H9 (cell line): Measurements from ENCODE around the gene AGBL4. TPM values are rescaled to one million over a fixed set of nuclear protein-coding genes. Genes with fewer than 3 reads are reported as not detected.

Source experiments
- DNase-seq: peaks from one replicate; pipeline ENCODE4 v3.0.0-alpha.2; 2017
- H2AFZ ChIP-seq: one replicate; pipeline ENCODE4 v1.6.1; 2013; ENCODE audit warnings: mild to moderate bottlenecking, low read length, control low read depth, moderate library complexity
- H2AK5ac ChIP-seq: 2 replicates; pipeline ENCODE4 v1.6.1; 2013; ENCODE audit warnings: low read length, control low read depth, mixed read lengths; ENCODE audit not compliant: insufficient read length
- H2BK120ac ChIP-seq: one replicate; pipeline ENCODE4 v1.6.1; 2013; ENCODE audit warnings: low read depth, mild to moderate bottlenecking, low read length, control low read depth, inconsistent platforms; ENCODE audit not compliant: poor library complexity, severe bottlenecking
- H2BK12ac ChIP-seq: 2 replicates; pipeline ENCODE4 v1.6.1; 2013; ENCODE audit warnings: low read length, control low read depth, mixed read lengths, low read depth; ENCODE audit not compliant: insufficient read length
- H2BK15ac ChIP-seq: 2 replicates; pipeline ENCODE4 v1.6.1; 2013; ENCODE audit warnings: low read depth, low read length, control low read depth
- H2BK20ac ChIP-seq: one replicate; pipeline ENCODE4 v1.6.1; 2013; ENCODE audit warnings: low read depth, mild to moderate bottlenecking, low read length, control low read depth, inconsistent platforms; ENCODE audit not compliant: poor library complexity, severe bottlenecking
- H2BK5ac ChIP-seq: 2 replicates; pipeline ENCODE4 v1.6.1; 2013; ENCODE audit warnings: low read length, control low read depth, mixed read lengths; ENCODE audit not compliant: insufficient read length
- H3K14ac ChIP-seq: 2 replicates; pipeline ENCODE4 v1.6.1; 2013; ENCODE audit warnings: low read length, control low read depth; ENCODE audit not compliant: insufficient read depth
- H3K18ac ChIP-seq: 2 replicates; pipeline ENCODE4 v1.6.1; 2013; ENCODE audit warnings: low read depth, mild to moderate bottlenecking, mixed read lengths, low read length, control low read depth; ENCODE audit not compliant: insufficient read length
- H3K23ac ChIP-seq: 2 replicates; pipeline ENCODE4 v1.6.1; 2013; ENCODE audit warnings: low read length, control low read depth, mixed read lengths, low read depth; ENCODE audit not compliant: insufficient read length
- H3K23me2 ChIP-seq: 2 replicates; pipeline ENCODE4 v1.6.1; 2013; ENCODE audit warnings: low read depth, mild to moderate bottlenecking, mixed read lengths, low read length, control low read depth; ENCODE audit not compliant: insufficient read length, poor library complexity, severe bottlenecking
- H3K27ac ChIP-seq: 2 replicates; pipeline ENCODE4 v1.5.1; 2013; ENCODE audit warnings: low read length, control low read depth, mixed read lengths, low read depth; ENCODE audit not compliant: insufficient read length
- H3K27me3 ChIP-seq: 2 replicates; pipeline ENCODE4 v1.6.1; 2013; ENCODE audit warnings: low read length, control low read depth, inconsistent platforms; ENCODE audit not compliant: insufficient read depth
- H3K4ac ChIP-seq: 2 replicates; pipeline ENCODE4 v1.6.1; 2013; ENCODE audit warnings: low read depth, mild to moderate bottlenecking, control low read depth, inconsistent platforms, low read length, moderate library complexity
- H3K4me1 ChIP-seq: 2 replicates; pipeline ENCODE4 v1.6.1; 2013; ENCODE audit warnings: low read length, control low read depth, inconsistent platforms; ENCODE audit not compliant: insufficient read depth
- H3K4me2 ChIP-seq: 2 replicates; pipeline ENCODE4 v1.6.1; 2013; ENCODE audit warnings: low read length, control low read depth, mixed read lengths; ENCODE audit not compliant: insufficient read length, insufficient read depth
- H3K56ac ChIP-seq: 2 replicates; pipeline ENCODE4 v1.6.1; 2013; ENCODE audit warnings: low read depth, mild to moderate bottlenecking, mixed read lengths, low read length, control low read depth; ENCODE audit not compliant: insufficient read length
- H3K79me1 ChIP-seq: 2 replicates; pipeline ENCODE4 v1.6.1; 2013; ENCODE audit warnings: low read depth, mild to moderate bottlenecking, moderate library complexity, low read length, control low read depth, inconsistent platforms; ENCODE audit not compliant: insufficient read depth, poor library complexity, severe bottlenecking
- H3K79me2 ChIP-seq: 2 replicates; pipeline ENCODE4 v1.6.1; 2013; ENCODE audit warnings: low read length, control low read depth, inconsistent platforms; ENCODE audit not compliant: insufficient read depth
- H3K9ac ChIP-seq: 2 replicates; pipeline ENCODE4 v1.6.1; 2013; ENCODE audit warnings: low read length, control low read depth, mixed read lengths; ENCODE audit not compliant: insufficient read length; ENCODE audit errors: extremely low read depth
- H3K9me3 ChIP-seq: one replicate; pipeline ENCODE4 v1.6.1; 2013; ENCODE audit warnings: low read depth, low read length, inconsistent platforms; ENCODE audit not compliant: control insufficient read depth
- H3T11ph ChIP-seq: one replicate; pipeline ENCODE4 v1.6.1; 2013; ENCODE audit warnings: mild to moderate bottlenecking, low read length, control low read depth, inconsistent platforms
- H4K20me1 ChIP-seq: one replicate; pipeline ENCODE4 v1.6.1; 2013; ENCODE audit not compliant: control insufficient read depth, insufficient read length, insufficient read depth
- H4K5ac ChIP-seq: 2 replicates; pipeline ENCODE4 v1.6.1; 2013; ENCODE audit warnings: low read depth, mild to moderate bottlenecking, mixed read lengths, low read length, control low read depth; ENCODE audit not compliant: insufficient read length
- H4K8ac ChIP-seq: replicated peaks from 2 replicates; pipeline ENCODE4 v1.6.1; 2013; ENCODE audit warnings: low read length, control low read depth, mixed read lengths, low read depth; ENCODE audit not compliant: insufficient read length
- H4K91ac ChIP-seq: 2 replicates; pipeline ENCODE4 v1.6.1; 2013; ENCODE audit warnings: low read depth, mild to moderate bottlenecking, moderate library complexity, mixed read lengths, low read length, control low read depth; ENCODE audit not compliant: insufficient read length
- H3K27ac Mint-ChIP-seq, 3 experiments: 2 replicates in 2 of 3; 3 replicates in 1 of 3; pipeline ENCODE4 v1.8.0; 2020 to 2021; ENCODE audit warnings: mixed read lengths in 3 of 3, mild to moderate bottlenecking in 1 of 3, moderate library complexity in 1 of 3
- H3K27me3 Mint-ChIP-seq: 2 replicates; pipeline ENCODE4 v1.8.0; 2021; ENCODE audit warnings: low read depth, mild to moderate bottlenecking, moderate library complexity, mixed read lengths
- H3K36me3 Mint-ChIP-seq, 3 experiments: 2 replicates in 2 of 3; 3 replicates in 1 of 3; pipeline ENCODE4 v1.8.0; 2020 to 2021; ENCODE audit warnings: low read depth in 3 of 3, mixed read lengths in 3 of 3; ENCODE audit not compliant: insufficient read depth in 1 of 3
- H3K4me1 Mint-ChIP-seq, 2 experiments: 2 replicates each; pipeline ENCODE4 v1.8.0; 2020; ENCODE audit warnings: mixed read lengths in 2 of 2
- H3K4me3 Mint-ChIP-seq, 2 experiments: 2 replicates in 1 of 2; 3 replicates in 1 of 2; pipeline ENCODE4 v1.8.0; 2020 to 2021; ENCODE audit warnings: mild to moderate bottlenecking in 2 of 2, mixed read lengths in 2 of 2, moderate library complexity in 1 of 2
- H3K9me3 Mint-ChIP-seq, 2 experiments: 2 replicates in 1 of 2; 3 replicates in 1 of 2; pipeline ENCODE4 v1.8.0; 2020; ENCODE audit warnings: mild to moderate bottlenecking in 2 of 2, mixed read lengths in 2 of 2, moderate library complexity in 1 of 2
- CTCF ChIP-seq: fragments of 200-600 bp; sonication (generic); conservative IDR thresholded peaks from 3 replicates; pipeline ENCODE4 v1.8.0; 2021; ENCODE audit warnings: antibody characterized with exemption, mild to moderate bottlenecking
- total RNA-seq: library from RNA; stranded (reverse); gene quantifications from 2 replicates; pipeline ENCODE4 v1.2.1, GENCODE V29; 2021

The AGBL4 gene
- total RNA-seq, 1 experiment from 2014 or later, result not detected

GRCh38 chr1:48790397-48790796 lies 1233.4 kb downstream of the AGBL4 start:
- no peak overlapping the region for H3K27ac Mint-ChIP-seq

More at GRCh38 chr1:48790397-48790796, 1233.4 kb downstream of the AGBL4 start:
- H3K4me2 ChIP-seq, result no peak overlapping the region
- Mint-ChIP-seq H3K27me3 (peaks cover 2% of the 10 kb centered on the region; the same call in 1 of the 2 replicates), H3K4me1 (peaks cover 5 to 9% of the 10 kb centered on the region in 2 experiments), H3K9me3 (no peaks in the 10 kb centered on the region), H3K4me3 (no peak overlapping the region), H3K36me3 (no peaks in the 10 kb centered on the region)
- H3K4ac ChIP-seq, result no peak overlapping the region
- TF ChIP-seq CTCF, result no peak
- H2AFZ ChIP-seq, result no peak overlapping the region
- H4K91ac ChIP-seq, result no peak overlapping the region
- no peaks in the 10 kb centered on the region for H3K9me3 ChIP-seq
- no peak overlapping the region for H4K8ac ChIP-seq
- H2BK12ac ChIP-seq, result no peak overlapping the region
- no peak overlapping the region for H3K56ac ChIP-seq
- no peak overlapping the region for H2BK5ac ChIP-seq
- no peak overlapping the region for H3K23ac ChIP-seq
- no peak overlapping the region for H3K18ac ChIP-seq
- no peak overlapping the region for H3K14ac ChIP-seq
- no peak for DNase-seq
- H2BK20ac ChIP-seq, result no peak overlapping the region
- H2AK5ac ChIP-seq, result no peak overlapping the region
- no peaks in the 10 kb centered on the region for H3K79me1 ChIP-seq
- no peak overlapping the region for H3K27ac ChIP-seq
- H2BK120ac ChIP-seq, result no peak overlapping the region
- H4K5ac ChIP-seq, result no peak overlapping the region
- H3T11ph ChIP-seq, result no peak overlapping the region
- no peaks in the 10 kb centered on the region for H4K20me1 ChIP-seq
- H3K9ac ChIP-seq, result no peak overlapping the region
- H3K27me3 ChIP-seq, result no peaks in the 10 kb centered on the region
- no peaks in the 10 kb centered on the region for H3K4me1 ChIP-seq
- H2BK15ac ChIP-seq, result no peak overlapping the region
- H3K23me2 ChIP-seq, result no peaks in the 10 kb centered on the region
- no peaks in the 10 kb centered on the region for H3K79me2 ChIP-seq
